ENCODE results near the gene HNRNPLL.
"Not testable (repeated sequence)": the region's sequence is repeated elsewhere in the genome, so short reads cannot be mapped to it uniquely, and the experiment has no call there.

HNRNPLL gene

GRCh38 chr2:38620282-38620977, 17.7 kb upstream of the HNRNPLL start:
- DNase-seq (ENCODE audit: low read depth in 2 of 2, low spot score in 1 of 2) = no peak

DNA sequence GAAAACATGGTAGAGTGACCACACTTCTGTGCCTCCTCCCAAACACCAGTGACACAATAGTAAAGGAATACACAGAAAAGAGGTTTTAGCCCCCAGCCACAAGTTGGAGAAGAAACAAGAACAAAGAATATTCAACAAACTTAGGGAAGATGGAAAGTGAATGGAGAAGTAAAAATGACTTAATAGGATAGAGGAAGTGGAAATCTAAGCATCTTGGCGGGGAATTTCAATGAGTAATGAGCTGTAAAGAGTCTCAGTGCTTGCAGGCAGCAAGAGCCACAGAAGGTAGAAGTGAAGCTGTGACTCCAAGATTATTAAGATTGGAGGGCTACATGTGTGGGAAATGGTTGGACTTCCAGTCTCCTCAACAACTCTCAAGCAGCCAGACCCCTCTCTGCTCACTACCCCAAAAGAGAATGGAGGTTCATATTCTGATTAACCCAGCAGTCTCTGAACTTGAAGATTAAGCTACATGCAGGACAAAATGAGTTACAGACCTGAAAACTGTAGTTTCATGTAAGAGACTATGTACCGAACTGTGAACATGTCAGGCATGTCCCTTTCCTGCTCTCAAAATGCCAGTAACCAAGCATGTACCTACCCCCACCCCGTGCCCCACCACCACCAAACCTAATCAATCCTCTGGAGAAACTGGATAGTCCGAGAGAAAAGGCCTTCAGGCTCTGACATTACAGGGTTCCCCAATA, 16.9 kb upstream of the HNRNPLL start:
- DNase-seq (ENCODE audit: low read depth in 2 of 2, low spot score in 1 of 2) = no peak

DNA sequence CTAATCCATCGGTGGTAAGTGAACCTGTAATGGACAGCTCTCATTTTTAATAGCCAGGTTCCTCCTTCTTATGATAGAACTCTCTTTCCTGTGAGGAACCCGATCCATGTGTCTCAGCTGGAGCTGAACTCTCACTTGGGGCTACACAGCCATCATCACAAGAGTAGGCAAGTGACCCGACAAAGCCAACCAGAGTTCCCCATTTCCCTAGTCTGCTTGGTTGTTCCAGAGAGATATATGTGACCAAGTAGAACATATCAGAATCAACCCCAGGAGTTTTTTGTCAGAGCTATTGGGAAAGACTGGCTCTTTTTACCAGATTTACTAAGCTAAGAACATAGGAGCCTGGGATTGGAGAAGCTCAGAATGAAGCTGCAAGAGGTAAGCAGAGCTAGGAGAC, 14.6 kb upstream of the HNRNPLL start:
- DNase-seq (ENCODE audit: low read depth in 2 of 2, low spot score in 1 of 2) = no peak

DNA sequence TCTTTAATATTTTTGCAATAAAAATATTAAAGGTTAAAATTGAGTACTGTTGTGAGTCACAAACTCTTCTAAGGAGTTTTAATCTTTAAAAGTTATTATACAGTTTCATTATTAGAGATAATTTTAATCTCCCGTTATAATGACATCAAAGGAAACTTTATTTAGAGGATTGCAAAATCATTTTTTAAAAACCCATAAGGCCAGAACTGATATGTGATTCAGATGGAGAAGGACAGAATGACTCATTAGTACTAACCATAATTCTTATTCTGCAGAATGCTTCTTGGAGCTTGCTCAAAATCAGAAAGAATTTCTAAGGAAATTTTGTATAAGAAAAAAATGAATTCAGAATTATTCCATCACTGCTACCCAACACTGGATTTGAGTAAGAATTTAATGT, 12.5 kb upstream of the HNRNPLL start:
- no peak for DNase-seq (ENCODE audit: low read depth in 2 of 2, low spot score in 1 of 2)

DNA sequence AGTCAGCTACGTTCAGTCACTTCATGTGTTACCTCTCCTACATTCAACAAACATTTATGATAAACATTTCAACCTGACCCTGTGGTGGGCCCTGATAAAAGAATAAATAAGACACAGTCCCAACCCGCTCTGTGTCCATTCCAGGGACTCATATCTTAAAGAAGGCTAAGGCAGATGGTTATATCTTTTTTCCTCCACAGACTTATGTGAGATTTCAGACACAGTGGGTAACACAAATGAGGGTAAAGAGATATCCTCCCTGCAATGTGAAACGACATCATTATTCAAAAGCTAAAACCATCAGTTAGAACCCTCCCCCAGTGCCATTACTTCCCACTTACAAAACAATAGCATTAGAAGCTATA, 11.1 kb upstream of the HNRNPLL start:
- DNase-seq (ENCODE audit: low read depth in 2 of 2, low spot score in 1 of 2) = no peak

DNA sequence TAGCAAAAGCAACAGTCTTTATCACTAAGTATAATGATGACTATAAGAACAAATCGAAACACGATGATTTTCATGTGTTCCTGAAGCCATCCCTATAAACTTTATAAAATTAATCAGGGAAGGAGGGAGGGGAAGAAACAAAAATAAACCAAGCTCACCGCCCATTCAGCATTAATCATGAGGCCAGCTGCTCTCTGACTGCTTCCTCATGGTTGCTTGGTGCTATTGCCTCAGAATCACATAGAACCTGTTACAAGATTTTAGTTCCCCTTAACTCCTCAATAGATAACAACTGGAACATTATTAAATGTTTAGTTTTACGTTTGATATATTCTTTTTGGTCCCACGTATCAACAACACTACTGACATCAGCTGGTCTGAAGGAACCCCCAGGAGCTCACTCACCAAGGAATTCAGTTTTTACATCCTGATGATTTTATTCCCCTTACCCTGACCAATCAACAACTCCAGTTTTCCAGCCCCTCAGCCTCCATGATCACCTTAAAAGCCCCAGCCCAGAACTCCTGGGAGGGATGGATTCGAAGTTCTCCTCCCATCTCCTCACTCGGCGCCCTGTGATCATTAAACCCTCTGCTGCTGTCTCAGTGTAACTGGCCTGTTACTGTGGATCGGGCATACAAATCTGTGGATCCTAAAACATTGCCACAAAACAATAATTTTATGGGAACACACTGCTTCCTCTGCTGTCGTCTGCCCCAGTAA, 10.6 kb upstream of the HNRNPLL start:
- no peak for DNase-seq (ENCODE audit: low read depth in 2 of 2, low spot score in 1 of 2)

- DNase-seq (ENCODE audit: low read depth in 2 of 2, low spot score in 1 of 2) = no peak
Measured at GRCh38 chr2:38610851-38611801, 8.4 kb upstream of the HNRNPLL start.

DNA sequence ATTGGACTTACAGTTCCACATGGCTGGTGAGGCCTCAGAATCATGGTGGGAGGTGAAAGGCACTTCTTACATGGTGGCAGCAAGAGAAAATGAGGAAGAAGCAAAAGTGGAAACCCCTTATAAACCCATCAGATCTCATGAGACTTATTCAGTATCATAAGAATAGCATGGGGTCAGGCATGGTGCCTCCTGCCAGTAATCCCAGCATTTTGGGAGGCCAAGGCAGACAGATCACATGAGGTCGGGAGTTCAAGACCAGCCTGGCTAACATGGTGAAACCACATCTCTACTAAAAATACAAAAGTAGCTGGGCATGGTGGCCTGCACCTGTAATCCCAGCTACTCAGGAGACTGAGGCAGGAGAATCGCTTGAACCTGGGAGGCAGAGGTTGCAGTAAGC, 6.5 kb upstream of the HNRNPLL start:
- DNase-seq (ENCODE audit: low read depth in 2 of 2, low spot score in 1 of 2) = not testable (repeated sequence)

- DNase-seq (ENCODE audit: low read depth in 2 of 2, low spot score in 1 of 2) = no peak
Measured at GRCh38 chr2:38608755-38609154, 6.0 kb upstream of the HNRNPLL start.

DNA sequence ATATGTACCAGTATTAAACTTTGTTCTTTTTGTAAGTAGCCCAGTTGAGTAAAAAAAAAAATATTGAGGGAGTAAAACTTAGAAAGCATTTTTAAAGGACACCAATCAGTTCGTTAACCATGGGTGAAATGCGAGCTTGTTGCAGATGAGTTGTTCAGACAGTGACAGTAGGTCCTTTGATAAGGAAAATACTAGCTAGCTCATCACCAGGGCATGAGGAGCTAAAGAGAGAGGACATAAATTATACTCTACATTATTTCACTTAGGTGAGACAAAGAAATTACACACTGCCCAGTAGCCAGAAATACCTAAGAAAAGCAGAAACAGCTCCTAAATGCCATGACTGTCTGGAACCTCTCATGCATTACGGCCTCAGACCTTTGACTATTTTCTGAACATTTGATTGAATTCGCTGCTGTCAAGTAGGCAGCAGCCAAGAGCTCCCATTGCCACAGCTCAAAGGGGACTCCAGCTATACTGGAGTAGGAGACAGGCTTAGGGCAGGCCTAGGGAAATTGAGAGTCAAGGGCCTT, 2.6 kb upstream of the HNRNPLL start:
- no peak for DNase-seq (ENCODE audit: low read depth in 2 of 2, low spot score in 1 of 2)

DNA sequence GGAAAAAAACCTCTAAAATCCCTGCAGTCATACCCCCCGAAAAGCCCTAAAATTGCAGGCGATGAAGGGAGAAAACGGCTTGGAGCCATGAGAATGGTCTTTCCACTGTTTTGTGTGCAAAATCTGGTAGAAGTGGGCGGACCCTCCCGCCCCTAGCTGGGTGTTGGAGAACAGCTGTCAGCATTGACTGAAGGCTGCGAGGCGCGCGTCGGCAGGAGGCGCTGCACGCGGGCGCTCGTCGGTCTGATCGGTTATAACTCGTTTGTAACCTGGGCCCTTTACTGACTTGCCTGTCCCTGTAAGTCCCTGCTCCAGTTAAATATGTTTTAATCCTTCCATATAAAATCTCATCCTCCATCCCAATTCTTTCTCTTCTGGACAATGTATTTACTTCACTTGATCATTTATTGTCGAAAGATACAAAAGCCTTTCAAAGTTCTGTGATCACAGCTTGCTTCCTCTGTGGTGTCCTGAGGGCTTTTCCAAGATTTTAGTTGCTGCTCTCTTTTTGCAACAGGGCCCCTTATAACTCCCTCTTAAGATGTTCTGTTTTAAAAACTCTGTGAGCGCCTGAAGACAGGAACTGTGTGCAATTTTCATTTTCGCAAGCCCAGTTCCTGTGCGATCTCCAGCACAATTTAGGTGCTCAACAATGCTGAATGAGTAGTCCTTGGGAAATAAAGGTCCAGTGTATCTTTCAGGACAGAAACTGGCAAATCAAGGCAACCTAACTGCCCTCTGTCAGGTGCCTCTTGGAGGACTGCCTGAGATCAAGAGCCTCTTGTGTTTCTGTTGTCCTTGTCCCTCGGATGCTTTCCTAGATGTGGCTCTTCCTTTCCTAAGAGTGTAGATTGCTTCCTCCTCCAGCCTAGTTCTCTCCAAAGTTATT, 918 bp upstream of the HNRNPLL start:
- peak; percentile 53 to 68 for DNase-seq (ENCODE audit: low read depth in 2 of 2, low spot score in 1 of 2)

GRCh38 chr2:38602136-38602731, 494 bp downstream of the HNRNPLL start:
- no peak for DNase-seq (ENCODE audit: low read depth in 2 of 2, low spot score in 1 of 2)

DNA sequence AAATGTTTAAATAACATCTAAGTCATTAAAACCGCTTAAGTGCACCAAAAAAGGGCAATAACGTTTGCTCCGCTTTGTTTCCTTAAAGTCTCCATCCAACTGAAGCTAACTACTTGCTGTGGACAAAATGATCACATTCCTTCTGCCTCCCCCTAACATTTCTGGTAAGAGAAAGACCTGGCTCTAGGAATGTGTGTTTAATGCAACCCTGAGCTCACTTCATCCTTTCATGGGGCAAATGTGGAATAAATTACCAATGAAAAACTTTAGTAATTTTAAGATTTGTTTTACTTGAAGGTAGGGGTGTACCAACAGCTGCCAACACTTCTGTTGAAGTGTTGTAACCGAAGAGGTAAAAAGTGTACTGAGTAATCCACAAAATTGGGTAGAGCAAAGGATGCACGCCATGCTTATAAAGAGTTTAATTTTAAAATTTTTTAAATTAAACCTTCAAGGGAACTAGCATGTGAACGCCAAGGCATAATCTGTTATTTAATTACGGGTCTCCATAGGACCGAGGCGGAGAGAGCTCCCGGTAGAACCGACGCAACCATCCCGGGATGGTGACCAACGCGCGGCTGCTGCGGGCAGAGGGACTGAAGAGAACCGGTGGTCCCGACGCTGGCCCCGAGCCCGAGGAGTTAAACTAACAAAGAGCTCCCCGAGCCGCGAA, 1.1 kb downstream of the HNRNPLL start:
- DNase-seq (ENCODE audit: low read depth in 2 of 2, low spot score in 1 of 2) = no peak

DNA sequence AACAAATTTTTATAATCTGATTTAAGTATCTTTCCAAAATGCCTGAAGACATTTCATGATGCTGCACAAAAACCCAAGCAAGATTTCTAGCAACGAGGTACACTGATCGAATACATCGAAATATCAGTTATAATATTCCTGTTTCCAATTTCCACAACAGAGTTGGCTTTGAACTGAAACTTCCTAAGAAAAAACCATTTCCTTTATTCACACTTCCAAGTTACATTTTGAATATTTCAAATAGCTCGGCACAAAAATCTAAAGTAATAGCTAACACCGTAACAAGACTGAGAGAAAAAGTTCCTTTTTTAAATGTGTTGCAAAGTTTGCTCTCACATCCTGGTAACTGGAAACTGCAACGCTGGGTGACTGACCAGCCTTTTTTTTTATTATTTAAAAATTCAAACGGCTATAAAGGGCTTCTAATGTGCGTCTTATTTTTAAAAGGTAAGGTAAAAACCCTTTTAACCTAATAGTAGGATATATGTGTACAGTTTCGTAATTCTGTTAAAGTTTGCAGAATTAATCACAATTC, 1.7 kb downstream of the HNRNPLL start:
- DNase-seq (ENCODE audit: low read depth in 2 of 2, low spot score in 1 of 2) = no peak

- DNase-seq (ENCODE audit: low read depth in 2 of 2, low spot score in 1 of 2) = no peak
Measured at GRCh38 chr2:38600242-38600891, 2.4 kb downstream of the HNRNPLL start.

GRCh38 chr2:38599706-38600105, 3.0 kb downstream of the HNRNPLL start:
- DNase-seq (ENCODE audit: low read depth in 2 of 2, low spot score in 1 of 2) = no peak

GRCh38 chr2:38598991-38599295, 3.8 kb downstream of the HNRNPLL start:
- DNase-seq (ENCODE audit: low read depth in 2 of 2, low spot score in 1 of 2) = no peak

- no peak for DNase-seq (ENCODE audit: low read depth in 2 of 2, low spot score in 1 of 2)
Measured at GRCh38 chr2:38598200-38598990, 4.3 kb downstream of the HNRNPLL start.
